ENCODE measurements around the gene POU3F3.
A peak's percentile ranks its signal among the peaks of the same experiment; 100 is the strongest.

The POU3F3 gene

GRCh38 chr2:104851291-104852089 is 2.4 kb upstream of the POU3F3 start:
- H3K4me3 ChIP-seq (ENCODE audit: low read depth, low read length), result no peak overlapping the region
- DNase-seq (ENCODE audit: low read depth), result no peak
- TF ChIP-seq CTCF (IDR thresholded peaks at IDR 0.05; ENCODE audit: insufficient read depth, low read depth, low read length, missing control alignments), result no peak

- no peak for TF ChIP-seq CTCF (IDR thresholded peaks at IDR 0.05; ENCODE audit: insufficient read depth, low read depth, low read length, missing control alignments)
- H3K4me3 ChIP-seq (ENCODE audit: low read depth, low read length), result peak overlapping the region; percentile 23; the same call in 1 of the 2 replicates
- no peak for DNase-seq (ENCODE audit: low read depth)
These were observed 1.7 kb upstream of the POU3F3 start for GRCh38 chr2:104852090-104852666.

GRCh38 chr2:104854498-104855220 is 744 bp downstream of the POU3F3 start:
- TF ChIP-seq CTCF (IDR thresholded peaks at IDR 0.05; ENCODE audit: insufficient read depth, low read depth, low read length, missing control alignments), result no peak
- no peak overlapping the region for H3K4me3 ChIP-seq (ENCODE audit: low read depth, low read length)
- no peak for DNase-seq (ENCODE audit: low read depth)

- no peak for DNase-seq (ENCODE audit: low read depth)
- TF ChIP-seq CTCF (IDR thresholded peaks at IDR 0.05; ENCODE audit: insufficient read depth, low read depth, low read length, missing control alignments), result no peak
- H3K4me3 ChIP-seq (ENCODE audit: low read depth, low read length), result no peak overlapping the region
These were observed 1.5 kb downstream of the POU3F3 start for GRCh38 chr2:104855221-104856085.

- TF ChIP-seq CTCF (IDR thresholded peaks at IDR 0.05; ENCODE audit: insufficient read depth, low read depth, low read length, missing control alignments), result no peak
- H3K4me3 ChIP-seq (ENCODE audit: low read depth, low read length), result no peak overlapping the region
- DNase-seq (ENCODE audit: low read depth), result no peak
These were observed 2.4 kb downstream of the POU3F3 start for GRCh38 chr2:104856086-104856972.

GRCh38 chr2:104856973-104857261 is 3.0 kb downstream of the POU3F3 start:
- H3K4me3 ChIP-seq (ENCODE audit: low read depth, low read length), result peak overlapping the region; percentile 36
- peak; percentile 10 for DNase-seq (ENCODE audit: low read depth)
- TF ChIP-seq CTCF (IDR thresholded peaks at IDR 0.05; ENCODE audit: insufficient read depth, low read depth, low read length, missing control alignments), result no peak
